Body of pancreas (tissue), 4 donors: Measurements from ENCODE around the gene GYG2. TPM values are rescaled to one million over a fixed set of nuclear protein-coding genes. Genes with fewer than 3 reads are reported as not detected.

Experiments used
- ATAC-seq: fragments of 150-250 bp; one replicate; pipeline ENCODE4 v1.9.1; 2016
- DNase-seq, 4 donors: peaks; one replicate each; pipeline ENCODE4 v3.0.0-alpha.2; 2019
- H3K27ac ChIP-seq, 4 donors: fragments of 200-600 bp; sonication (generic); 1 replicate in 3 of 4; 2 replicates in 1 of 4; pipeline versions ENCODE4 v1.5.1 to v1.6.1; 2016 to 2019; ENCODE audit warnings: mild to moderate bottlenecking in 1 of 4, mixed read lengths in 1 of 4, moderate library complexity in 1 of 4
- H3K27me3 ChIP-seq, 2 donors: fragments of 200-600 bp; sonication (generic); one replicate each; pipeline ENCODE4 v1.6.0; 2016; ENCODE audit warnings: mild to moderate bottlenecking in 1 of 2
- H3K36me3 ChIP-seq, 2 donors: fragments of 200-600 bp; sonication (generic); replicated peaks in 1 of 2; 2 replicates each; pipeline ENCODE4 v1.5.1; 2016; ENCODE audit warnings: low read depth in 2 of 2; ENCODE audit not compliant: insufficient read depth in 1 of 2
- H3K4me1 ChIP-seq: fragments of 200-600 bp; sonication (generic); one replicate; pipeline ENCODE4 v1.6.0; 2016
- H3K4me3 ChIP-seq, 2 donors: fragments of 200-600 bp; sonication (generic); 1 replicate in 1 of 2; 2 replicates in 1 of 2; pipeline ENCODE4 v1.5.1; 2016 to 2019
- H3K9me3 ChIP-seq, 3 donors: fragments of 200-600 bp; sonication (generic); 1 replicate in 2 of 3; 2 replicates in 1 of 3; pipeline ENCODE4 v1.5.1; 2016
- POLR2A ChIP-seq, 3 donors: fragments of 450-650 bp; IDR thresholded peaks; one replicate each; pipeline ENCODE4 v1.6.1; 2016; ENCODE audit warnings: antibody characterized with exemption in 3 of 3, mild to moderate bottlenecking in 2 of 3
- WGBS, 2 donors: methylation state at CpG; one replicate each; pipeline ENCODE4 v1.1.5; 2017; 5-methylcytosine and 5-hydroxymethylcytosine counted together
- intact Hi-C: fragments of 100-400 bp; cut with DNase I; formaldehyde crosslinking; loops from one replicate; pipeline ENCODE4 v1.15.1; 2023
- total RNA-seq, 2 donors: library from RNA; depleted of rRNA; stranded (reverse); fragments of >200 nt; gene quantifications; one replicate each; pipeline ENCODE4 v1.1.0, GENCODE V29; 2016
- TF ChIP-seq, protein P1 (sequence below), 7 experiments: fragments of 450-650 bp in 4 of 7; fragments of 200-600 bp in 3 of 7; sonication (generic) in 3 of 7; IDR thresholded peaks; one replicate each; pipeline ENCODE4 v1.5.1; 2016 to 2019; ENCODE audit warnings: antibody characterized with exemption in 7 of 7

The GYG2 gene
- total RNA-seq, 2 donors from 2014 or later, result 6.0 to 21.4 TPM

GRCh38 chrX:2854918-2855317 lies 26.2 kb downstream of the GYG2 start:
- Histone ChIP-seq H3K36me3 (no peaks in the 10 kb centered on the region), H3K27me3 (no peaks in the 10 kb centered on the region), H3K27ac (no peak overlapping the region), H3K4me3 (no peak overlapping the region), H3K9me3 (no peaks in the 10 kb centered on the region), H3K4me1 (no peaks in the 10 kb centered on the region)
- no peak for ATAC-seq
- TF ChIP-seq, protein P1, sequence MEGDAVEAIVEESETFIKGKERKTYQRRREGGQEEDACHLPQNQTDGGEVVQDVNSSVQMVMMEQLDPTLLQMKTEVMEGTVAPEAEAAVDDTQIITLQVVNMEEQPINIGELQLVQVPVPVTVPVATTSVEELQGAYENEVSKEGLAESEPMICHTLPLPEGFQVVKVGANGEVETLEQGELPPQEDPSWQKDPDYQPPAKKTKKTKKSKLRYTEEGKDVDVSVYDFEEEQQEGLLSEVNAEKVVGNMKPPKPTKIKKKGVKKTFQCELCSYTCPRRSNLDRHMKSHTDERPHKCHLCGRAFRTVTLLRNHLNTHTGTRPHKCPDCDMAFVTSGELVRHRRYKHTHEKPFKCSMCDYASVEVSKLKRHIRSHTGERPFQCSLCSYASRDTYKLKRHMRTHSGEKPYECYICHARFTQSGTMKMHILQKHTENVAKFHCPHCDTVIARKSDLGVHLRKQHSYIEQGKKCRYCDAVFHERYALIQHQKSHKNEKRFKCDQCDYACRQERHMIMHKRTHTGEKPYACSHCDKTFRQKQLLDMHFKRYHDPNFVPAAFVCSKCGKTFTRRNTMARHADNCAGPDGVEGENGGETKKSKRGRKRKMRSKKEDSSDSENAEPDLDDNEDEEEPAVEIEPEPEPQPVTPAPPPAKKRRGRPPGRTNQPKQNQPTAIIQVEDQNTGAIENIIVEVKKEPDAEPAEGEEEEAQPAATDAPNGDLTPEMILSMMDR (IDR thresholded peaks at IDR 0.05), result no peak
- TF ChIP-seq POLR2A (IDR thresholded peaks at IDR 0.05), result no peak
- DNase-seq, result no peak
- intact Hi-C loops, result no loop called here
- 94% methylated on average over 20 of the region's 21 CpGs; no CpG with 5 or more reads in 1 of the 2 donors for WGBS, 2 donors

GRCh38 chrX:2855761-2856160 lies 27.0 kb downstream of the GYG2 start:
- Histone ChIP-seq H3K9me3 (no peaks in the 10 kb centered on the region), H3K36me3 (no peaks in the 10 kb centered on the region), H3K4me3 (no peak overlapping the region), H3K27ac (no peak overlapping the region), H3K4me1 (no peaks in the 10 kb centered on the region), H3K27me3 (no peaks in the 10 kb centered on the region)
- 96 to 100% methylated on average over 2 of the region's 2 CpGs for WGBS, 2 donors
- intact Hi-C loops, result no loop called here
- ATAC-seq, result no peak
- TF ChIP-seq POLR2A (IDR thresholded peaks at IDR 0.05), result no peak
- TF ChIP-seq, protein P1 (IDR thresholded peaks at IDR 0.05), result no peak
- no peak for DNase-seq

GRCh38 chrX:2857566-2857965 lies 28.8 kb downstream of the GYG2 start:
- Histone ChIP-seq H3K27ac (no peak overlapping the region), H3K4me3 (no peak overlapping the region), H3K27me3 (no peaks in the 10 kb centered on the region), H3K4me1 (no peaks in the 10 kb centered on the region), H3K9me3 (no peaks in the 10 kb centered on the region), H3K36me3 (no peaks in the 10 kb centered on the region)
- ATAC-seq (no peak), DNase-seq (no peak)
- intact Hi-C loops, result no loop called here
- no peak for TF ChIP-seq POLR2A (IDR thresholded peaks at IDR 0.05)
- TF ChIP-seq, protein P1 (IDR thresholded peaks at IDR 0.05), result no peak
- WGBS, 2 donors, result 92 to 93% methylated on average over 3 of the region's 3 CpGs

- H3K4me1 ChIP-seq, result no peaks in the 10 kb centered on the region
- H3K36me3 ChIP-seq, result no peaks in the 10 kb centered on the region
- WGBS, 2 donors, result 62 to 74% methylated on average over 1 of the region's 1 CpG
- H3K9me3 ChIP-seq, result no peaks in the 10 kb centered on the region
- H3K27me3 ChIP-seq, result no peaks in the 10 kb centered on the region
- no peak overlapping the region for H3K27ac ChIP-seq
- no peak for ATAC-seq
- no peak overlapping the region for H3K4me3 ChIP-seq
- DNase-seq, result no peak
- intact Hi-C loops, result no loop called here
- TF ChIP-seq, protein P1 (IDR thresholded peaks at IDR 0.05), result no peak
- no peak for TF ChIP-seq POLR2A (IDR thresholded peaks at IDR 0.05)
These were observed 30.6 kb downstream of the GYG2 start for GRCh38 chrX:2859197-2859797.

- whole genome bisulfite sequencing, 2 donors, result 46 to 66% methylated on average over 4 to 8 of the region's 9 CpGs
- TF ChIP-seq POLR2A (IDR thresholded peaks at IDR 0.05), result no peak
- TF ChIP-seq, protein P1 (IDR thresholded peaks at IDR 0.05), result no peak
- ATAC-seq (no peak), DNase-seq (no peak)
- Histone ChIP-seq H3K27me3 (no peaks in the 10 kb centered on the region), H3K4me3 (no peak overlapping the region), H3K27ac (no peak overlapping the region), H3K4me1 (no peaks in the 10 kb centered on the region), H3K9me3 (no peaks in the 10 kb centered on the region), H3K36me3 (no peaks in the 10 kb centered on the region)
- intact Hi-C loops, result no loop called here
These were observed 33.7 kb downstream of the GYG2 start for GRCh38 chrX:2862404-2862803.
